ENCODE measurements around the gene KIF6. TPM values are rescaled to one million over a fixed set of nuclear protein-coding genes. Genes with fewer than 3 reads are reported as not detected.

Gene KIF6
- total and polyA plus RNA-seq, 2 donors (not counting 1 experiment from before 2014, with no cell fraction given): not detected

DNA sequence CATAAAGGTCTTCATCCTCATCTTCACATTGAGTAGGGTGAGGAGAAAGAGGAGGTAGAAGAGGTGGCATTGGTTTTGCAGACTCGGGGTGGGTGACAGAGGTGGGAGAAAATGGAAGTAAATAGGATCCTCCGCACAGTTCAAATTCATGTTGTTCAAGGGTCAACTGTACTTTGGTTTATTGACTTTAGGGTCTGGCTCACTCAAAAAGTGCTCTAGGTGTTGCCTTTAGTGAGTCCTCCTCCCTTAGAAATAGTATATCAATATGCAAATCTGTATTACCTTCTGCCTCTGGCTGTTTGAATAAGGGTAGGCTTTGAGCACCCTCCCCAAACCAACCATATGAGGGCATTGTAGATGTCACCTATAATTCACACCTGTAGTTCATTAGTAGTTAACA lies 54.7 kb downstream of the KIF6 start:
- 100% methylated on average over 2 of the region's 2 CpGs for WGBS (ENCODE audit: insufficient coverage)
- Histone ChIP-seq H3K9me3 (ENCODE audit: control extremely low read depth in 1 of 3, control insufficient read depth in 2 of 3, insufficient read depth in 1 of 3, low read length in 2 of 3) (peaks cover 0 to 8% (median 4%) of the 10 kb centered on the region in 3 donors), H2AFZ (ENCODE audit: insufficient read depth, low read depth, low read length, poor library complexity, severe bottlenecking) (no peak overlapping the region), H3K36me3 (replicated peaks in 1 of 2; ENCODE audit: control extremely low read depth in 1 of 2, control insufficient read depth in 1 of 2, extremely low read depth in 1 of 2, insufficient read depth in 2 of 2, low read length in 1 of 2) (no peaks in the 10 kb centered on the region), H3K9ac (ENCODE audit: low read length) (no peak overlapping the region), H3K27ac (ENCODE audit: low read length in 2 of 2) (no peak overlapping the region), H4K20me1 (ENCODE audit: control insufficient read depth, insufficient read depth, low read length, poor library complexity, severe bottlenecking) (no peaks in the 10 kb centered on the region), H3K4me2 (replicated peaks; ENCODE audit: low read depth, low read length, poor library complexity, severe bottlenecking) (no peak overlapping the region), H3K4me1 (ENCODE audit: control insufficient read depth in 2 of 2, insufficient read depth in 2 of 2, low read length in 2 of 2) (no peaks in the 10 kb centered on the region), H3K4me3 (ENCODE audit: control extremely low read depth in 1 of 5, extremely low read depth in 1 of 5, insufficient read depth in 1 of 5, low read depth in 2 of 5, low read length in 4 of 5) (no peak overlapping the region), H3K27me3 (replicated peaks in 1 of 4; ENCODE audit: control extremely low read depth in 1 of 4, control insufficient read depth in 3 of 4, insufficient read depth in 4 of 4, low read length in 3 of 4) (peaks cover 0 to 3% (median 1%) of the 10 kb centered on the region in 4 experiments), H3K79me2 (ENCODE audit: control insufficient read depth, insufficient read depth, low read length) (no peaks in the 10 kb centered on the region)
- Mint-ChIP-seq H3K27ac (no peak overlapping the region), H3K9me3 (ENCODE audit: insufficient read depth) (peaks cover 3% of the 10 kb centered on the region), H3K27me3 (peaks cover 27% of the 10 kb centered on the region), H3K4me3 (no peak overlapping the region), H3K4me1 (no peaks in the 10 kb centered on the region)
- ATAC-seq (ENCODE audit: low read depth) (no peak), DNase-seq (no peak)
- TF ChIP-seq, protein P1, sequence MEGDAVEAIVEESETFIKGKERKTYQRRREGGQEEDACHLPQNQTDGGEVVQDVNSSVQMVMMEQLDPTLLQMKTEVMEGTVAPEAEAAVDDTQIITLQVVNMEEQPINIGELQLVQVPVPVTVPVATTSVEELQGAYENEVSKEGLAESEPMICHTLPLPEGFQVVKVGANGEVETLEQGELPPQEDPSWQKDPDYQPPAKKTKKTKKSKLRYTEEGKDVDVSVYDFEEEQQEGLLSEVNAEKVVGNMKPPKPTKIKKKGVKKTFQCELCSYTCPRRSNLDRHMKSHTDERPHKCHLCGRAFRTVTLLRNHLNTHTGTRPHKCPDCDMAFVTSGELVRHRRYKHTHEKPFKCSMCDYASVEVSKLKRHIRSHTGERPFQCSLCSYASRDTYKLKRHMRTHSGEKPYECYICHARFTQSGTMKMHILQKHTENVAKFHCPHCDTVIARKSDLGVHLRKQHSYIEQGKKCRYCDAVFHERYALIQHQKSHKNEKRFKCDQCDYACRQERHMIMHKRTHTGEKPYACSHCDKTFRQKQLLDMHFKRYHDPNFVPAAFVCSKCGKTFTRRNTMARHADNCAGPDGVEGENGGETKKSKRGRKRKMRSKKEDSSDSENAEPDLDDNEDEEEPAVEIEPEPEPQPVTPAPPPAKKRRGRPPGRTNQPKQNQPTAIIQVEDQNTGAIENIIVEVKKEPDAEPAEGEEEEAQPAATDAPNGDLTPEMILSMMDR (IDR thresholded peaks at IDR 0.05): no peak
- TF ChIP-seq EZH2 (IDR thresholded peaks at IDR 0.05; ENCODE audit: borderline replicate concordance, insufficient read depth, low read depth, low read length, poor library complexity, severe bottlenecking): no peak
- intact Hi-C loops (cut with micrococcal nuclease): no loop called here
- CTCF ChIA-PET: no interaction called here
- POLR2A ChIA-PET: no interaction called here

DNA sequence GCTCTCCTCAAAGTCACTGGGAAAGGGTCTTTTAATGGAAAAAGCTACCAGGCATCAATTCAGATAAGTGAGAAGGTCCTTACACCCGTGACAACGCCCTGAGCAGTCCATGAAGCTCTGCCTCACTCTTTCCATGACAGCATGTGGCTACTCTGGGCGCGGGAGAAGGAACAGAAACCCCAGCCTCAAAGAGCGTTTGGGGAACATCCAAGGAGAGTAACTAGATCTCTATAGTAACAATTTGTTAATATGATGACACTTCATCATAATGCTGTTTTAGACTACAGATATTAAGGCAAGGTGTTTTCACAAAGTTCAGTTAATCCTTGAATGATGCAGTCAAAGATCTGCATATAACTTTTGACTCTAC lies 55.2 kb downstream of the KIF6 start:
- intact Hi-C loops (cut with micrococcal nuclease): no loop called here
- TF ChIP-seq, protein P1 (IDR thresholded peaks at IDR 0.05): no peak
- no peak for TF ChIP-seq EZH2 (IDR thresholded peaks at IDR 0.05; ENCODE audit: borderline replicate concordance, insufficient read depth, low read depth, low read length, poor library complexity, severe bottlenecking)
- Histone ChIP-seq H2AFZ (ENCODE audit: insufficient read depth, low read depth, low read length, poor library complexity, severe bottlenecking) (no peak overlapping the region), H4K20me1 (ENCODE audit: control insufficient read depth, insufficient read depth, low read length, poor library complexity, severe bottlenecking) (no peaks in the 10 kb centered on the region), H3K27me3 (replicated peaks in 1 of 4; ENCODE audit: control extremely low read depth in 1 of 4, control insufficient read depth in 3 of 4, insufficient read depth in 4 of 4, low read length in 3 of 4) (peaks cover 0 to 3% (median 1%) of the 10 kb centered on the region in 4 experiments), H3K4me3 (ENCODE audit: control extremely low read depth in 1 of 5, extremely low read depth in 1 of 5, insufficient read depth in 1 of 5, low read depth in 2 of 5, low read length in 4 of 5) (no peak overlapping the region), H3K9me3 (ENCODE audit: control extremely low read depth in 1 of 3, control insufficient read depth in 2 of 3, insufficient read depth in 1 of 3, low read length in 2 of 3) (peaks cover 0 to 8% (median 4%) of the 10 kb centered on the region in 3 donors), H3K4me1 (ENCODE audit: control insufficient read depth in 2 of 2, insufficient read depth in 2 of 2, low read length in 2 of 2) (no peaks in the 10 kb centered on the region), H3K4me2 (replicated peaks; ENCODE audit: low read depth, low read length, poor library complexity, severe bottlenecking) (no peak overlapping the region), H3K27ac (ENCODE audit: low read length in 2 of 2) (no peak overlapping the region), H3K36me3 (replicated peaks in 1 of 2; ENCODE audit: control extremely low read depth in 1 of 2, control insufficient read depth in 1 of 2, extremely low read depth in 1 of 2, insufficient read depth in 2 of 2, low read length in 1 of 2) (no peaks in the 10 kb centered on the region), H3K9ac (ENCODE audit: low read length) (no peak overlapping the region), H3K79me2 (ENCODE audit: control insufficient read depth, insufficient read depth, low read length) (no peaks in the 10 kb centered on the region)
- Mint-ChIP-seq H3K4me1 (no peaks in the 10 kb centered on the region), H3K27me3 (peaks cover 23% of the 10 kb centered on the region), H3K9me3 (ENCODE audit: insufficient read depth) (peaks cover 3% of the 10 kb centered on the region), H3K27ac (no peak overlapping the region), H3K4me3 (no peak overlapping the region)
- no peak for ATAC-seq (ENCODE audit: low read depth)
- CTCF ChIA-PET: no interaction called here
- POLR2A ChIA-PET: no interaction called here
- no peak for DNase-seq
- 77% methylated on average over 2 of the region's 5 CpGs for WGBS (ENCODE audit: insufficient coverage)

Data from B cell (primary cell).